ENCODE results near the gene NECTIN2.

- TF ChIP-seq GATA2 (IDR thresholded peaks at IDR 0.05; ENCODE audit: low read depth, low read length) (no peak), GATA3 (IDR thresholded peaks at IDR 0.05; ENCODE audit: low read depth, low read length) (no peak)
Observed at GRCh38 chr19:44878120-44878865, 32.2 kb downstream of the NECTIN2 start.

Data from SH-SY5Y (cell line).